Peyer's patch (tissue), 4 donors: Measurements from ENCODE around the gene TLK1.

ENCODE experiments used
- POLR2A ChIP-seq, 2 donors: fragments of 450-650 bp; IDR thresholded peaks; one replicate each; pipeline ENCODE4 v1.5.1; 2017; ENCODE audit warnings: antibody characterized with exemption in 2 of 2, mild to moderate bottlenecking in 2 of 2, moderate library complexity in 2 of 2
- TF ChIP-seq, protein P1 (sequence below), 6 experiments: fragments of 450-650 bp in 4 of 6; fragments of 200-600 bp in 2 of 6; sonication (generic) in 1 of 6; IDR thresholded peaks; one replicate each; pipeline ENCODE4 v1.5.1; 2017 to 2019; ENCODE audit warnings: antibody characterized with exemption in 6 of 6, mild to moderate bottlenecking in 3 of 6, moderate library complexity in 1 of 6

DNA sequence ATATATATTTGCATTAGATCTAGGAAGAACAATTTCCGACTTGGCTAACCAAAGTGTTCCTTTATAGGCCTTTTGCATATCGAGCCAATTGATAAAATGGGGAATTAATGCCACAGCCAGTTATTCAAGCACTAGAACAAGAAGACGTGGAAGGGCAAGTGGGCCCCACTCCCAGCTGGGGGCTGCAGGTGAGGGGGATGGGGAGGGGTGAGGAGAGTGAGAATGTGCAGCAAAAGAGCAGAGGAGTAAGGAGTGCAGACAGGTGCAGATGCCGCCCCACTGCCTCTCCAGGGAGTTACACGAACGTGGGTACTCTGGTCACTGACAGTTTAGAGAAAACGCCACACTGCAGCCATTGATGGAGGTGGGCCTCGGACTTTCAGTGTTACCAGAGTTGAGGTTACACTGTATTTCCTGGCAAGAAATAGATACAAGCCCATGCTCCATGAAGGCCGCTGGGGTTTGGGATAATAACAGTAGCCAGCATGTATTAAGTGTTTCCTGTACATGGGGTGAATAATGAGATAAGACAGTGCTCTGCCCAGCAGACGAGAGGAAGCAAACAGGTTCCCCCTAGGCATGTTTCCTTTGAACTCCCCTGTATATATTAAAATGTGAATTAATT is 190.7 kb downstream of the TLK1 start:
- TF ChIP-seq, protein P1, sequence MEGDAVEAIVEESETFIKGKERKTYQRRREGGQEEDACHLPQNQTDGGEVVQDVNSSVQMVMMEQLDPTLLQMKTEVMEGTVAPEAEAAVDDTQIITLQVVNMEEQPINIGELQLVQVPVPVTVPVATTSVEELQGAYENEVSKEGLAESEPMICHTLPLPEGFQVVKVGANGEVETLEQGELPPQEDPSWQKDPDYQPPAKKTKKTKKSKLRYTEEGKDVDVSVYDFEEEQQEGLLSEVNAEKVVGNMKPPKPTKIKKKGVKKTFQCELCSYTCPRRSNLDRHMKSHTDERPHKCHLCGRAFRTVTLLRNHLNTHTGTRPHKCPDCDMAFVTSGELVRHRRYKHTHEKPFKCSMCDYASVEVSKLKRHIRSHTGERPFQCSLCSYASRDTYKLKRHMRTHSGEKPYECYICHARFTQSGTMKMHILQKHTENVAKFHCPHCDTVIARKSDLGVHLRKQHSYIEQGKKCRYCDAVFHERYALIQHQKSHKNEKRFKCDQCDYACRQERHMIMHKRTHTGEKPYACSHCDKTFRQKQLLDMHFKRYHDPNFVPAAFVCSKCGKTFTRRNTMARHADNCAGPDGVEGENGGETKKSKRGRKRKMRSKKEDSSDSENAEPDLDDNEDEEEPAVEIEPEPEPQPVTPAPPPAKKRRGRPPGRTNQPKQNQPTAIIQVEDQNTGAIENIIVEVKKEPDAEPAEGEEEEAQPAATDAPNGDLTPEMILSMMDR (IDR thresholded peaks at IDR 0.05): no peak
- TF ChIP-seq POLR2A (IDR thresholded peaks at IDR 0.05): no peak
